Adrenal gland (tissue), 12 donors: Measurements from ENCODE around the gene LRRC1. TPM values are rescaled to one million over a fixed set of nuclear protein-coding genes. Genes with fewer than 3 reads are reported as not detected.
A peak's percentile ranks its signal among the peaks of the same experiment; 100 is the strongest.

Experiments used
- DNase-seq, 7 donors: peaks; one replicate each; pipeline ENCODE4 v3.0.0-alpha.2; 2019 to 2020
- H3K27ac ChIP-seq, 5 donors: fragments of 200-600 bp; sonication (generic) in 4 of 5; 1 replicate in 3 of 5; 2 replicates in 2 of 5; pipeline versions ENCODE4 v1.5.1 to v1.8.0; 2016 to 2020; ENCODE audit warnings: mild to moderate bottlenecking in 1 of 5
- H3K27me3 ChIP-seq: fragments of 200-600 bp; 2 replicates; pipeline ENCODE4 v1.8.0; 2021
- H3K36me3 ChIP-seq, 2 donors: fragments of 200-600 bp; replicated peaks in 1 of 2; 1 replicate in 1 of 2; 2 replicates in 1 of 2; pipeline versions ENCODE4 v1.5.1 to v1.8.0; 2018 to 2022
- H3K4me1 ChIP-seq, 2 donors: fragments of 200-600 bp; replicated peaks in 1 of 2; 1 replicate in 1 of 2; 2 replicates in 1 of 2; pipeline versions ENCODE4 v1.5.1 to v1.8.0; 2018 to 2021
- H3K4me3 ChIP-seq, 4 donors: fragments of 200-600 bp; sonication (generic) in 3 of 4; one replicate each; pipeline ENCODE4 v1.5.1; 2016 to 2018
- H3K9me3 ChIP-seq, 3 donors: fragments of 200-600 bp; sonication (generic) in 1 of 3; replicated peaks in 1 of 3; 1 replicate in 2 of 3; 2 replicates in 1 of 3; pipeline versions ENCODE4 v1.5.1 to v1.8.0; 2016 to 2021
- CTCF ChIP-seq, 6 experiments: fragments of 450-650 bp in 4 of 6; fragments of 200-600 bp in 2 of 6; sonication (generic) in 1 of 6; IDR thresholded peaks; 1 replicate in 5 of 6; 2 replicates in 1 of 6; pipeline versions ENCODE4 v1.5.1 to v1.8.0; 2016 to 2021; ENCODE audit warnings: antibody characterized with exemption in 6 of 6, mild to moderate bottlenecking in 2 of 6, moderate library complexity in 1 of 6
- POLR2A ChIP-seq, 2 donors: fragments of 450-650 bp; IDR thresholded peaks; one replicate each; pipeline ENCODE4 v1.6.1; 2017; ENCODE audit warnings: antibody characterized with exemption in 2 of 2, mild to moderate bottlenecking in 2 of 2, moderate library complexity in 1 of 2
- WGBS, 4 donors: extraction: QIAGEN DNeasy Blood & Tissue Kit in 2 of 4; methylation state at CpG; one replicate each; pipeline versions ENCODE4 v1.1.5 to v1.1.7; 2013 to 2017; 5-methylcytosine and 5-hydroxymethylcytosine counted together
- intact Hi-C, 2 donors: fragments of 100-400 bp; cut with DNase I; formaldehyde crosslinking; loops; one replicate each; pipeline versions ENCODE4 v1.14.1 to v1.15.0; 2022 to 2023
- polyA plus RNA-seq, 3 donors: library from polyadenylated mRNA; stranded (reverse); fragments of 200-250 nt in 2 of 3; fragments of 350-450 nt in 1 of 3; fragmentation: Illumina TruSeq in 1 of 3; extraction: RNeasy Lipid Tissue Mini Kit (QIAGEN cat#74804) in 1 of 3; gene quantifications; one replicate each; pipeline ENCODE4 v1.2.3, GENCODE V29; 2013 to 2014
- total RNA-seq, 9 donors: library from RNA; depleted of rRNA in 4 of 9; stranded (reverse); fragments of >200 nt in 4 of 9; fragments of 120-200 nt in 1 of 9; fragmentation: NEBNext Ultra II Directional in 1 of 9; extraction: Animal tissue kit (Norgen Biotek cat#: 25700) in 1 of 9; gene quantifications; one replicate each; pipeline versions ENCODE4 v1.1.0 to v1.2.4, GENCODE V29; 2013 to 2023
- donor health status: healthy with polysubstance abuse.
- donor health status: Bipolar disorder and iron deficiency.
- donor health status: DM: yes; HTN: yes; CAD: no.
- donor health status: DM: no; HTN: no; CAD: no.
- donor health status: DM: no; HTN: no; CAD: no.
- donor health status: DM: yes; HTN: yes; CAD: no.

The LRRC1 gene
- total and polyA plus RNA-seq, 12 donors, result 2.1 to 7.8 (median 4.5) TPM

- WGBS, 4 donors, result 0 to 1% (median 1%) methylated on average over 22 to 27 of the region's 27 CpGs
- no peaks in the 10 kb centered on the region for H3K36me3 ChIP-seq
Measured at GRCh38 chr6:53794137-53794719, 577 bp upstream of the LRRC1 start.

GRCh38 chr6:53795340-53795701, 516 bp downstream of the LRRC1 start:
- H3K9me3 ChIP-seq, result no peaks in the 10 kb centered on the region
- WGBS, 4 donors, result 0% methylated on average over 19 to 21 of the region's 21 CpGs
- H3K4me1 ChIP-seq, result peaks cover 10 to 23% of the 10 kb centered on the region in 2 donors
- peak overlapping the region in 2 of 5 donors; percentile 52 to 81 for H3K27ac ChIP-seq
- no peaks in the 10 kb centered on the region for H3K36me3 ChIP-seq
- H3K27me3 ChIP-seq, result no peaks in the 10 kb centered on the region
- TF ChIP-seq CTCF (IDR thresholded peaks at IDR 0.05) (no peak), POLR2A (IDR thresholded peaks at IDR 0.05) (no peak)
- intact Hi-C loops, result loop anchor here (10.0 kb wide), 1 partner anchor 159 kb away; no protein-coding TSS in a partner anchor
- peak overlapping the region; percentile 4 to 94 (median 84) for H3K4me3 ChIP-seq
- peak in 1 of 7 donors; percentile 32 for DNase-seq

More at GRCh38 chr6:53794137-53794719, 577 bp upstream of the LRRC1 start:
- Histone ChIP-seq H3K4me1 (peaks cover 10 to 23% of the 10 kb centered on the region in 2 donors), H3K4me3 (peak overlapping the region in 3 of 4 donors; percentile 82 to 94 (median 93)), H3K27ac (peak overlapping the region; percentile 6 to 81 (median 52)), H3K27me3 (no peaks in the 10 kb centered on the region), H3K9me3 (no peaks in the 10 kb centered on the region)
- TF ChIP-seq CTCF (IDR thresholded peaks at IDR 0.05) (peak in 5 of 6 experiments; percentile 3 to 38 (median 33)), POLR2A (IDR thresholded peaks at IDR 0.05) (no peak)
- intact Hi-C loops, result loop anchor here (10.0 kb wide), 1 partner anchor 161 kb away; no protein-coding TSS in a partner anchor
- DNase-seq, result peak; percentile 59 to 75 (median 63)

- 10 to 22% (median 13%) methylated on average over 28 to 47 of the region's 47 CpGs for WGBS, 4 donors
- intact Hi-C loops, result loop anchor here (10.0 kb wide), 1 partner anchor 159 kb away; no protein-coding TSS in a partner anchor
- TF ChIP-seq POLR2A (IDR thresholded peaks at IDR 0.05) (no peak), CTCF (IDR thresholded peaks at IDR 0.05) (no peak)
- H3K4me1 ChIP-seq, result peaks cover 10 to 23% of the 10 kb centered on the region in 2 donors
- no peaks in the 10 kb centered on the region for H3K9me3 ChIP-seq
- H3K27ac ChIP-seq, result peak overlapping the region in 1 of 5 donors; percentile 7
- peak overlapping the region in 3 of 4 donors; percentile 4 to 94 (median 93) for H3K4me3 ChIP-seq
- DNase-seq, result peak; percentile 21 to 74 (median 47)
- no peaks in the 10 kb centered on the region for H3K36me3 ChIP-seq
- H3K27me3 ChIP-seq, result no peaks in the 10 kb centered on the region
Measured at GRCh38 chr6:53795702-53796450, 1.1 kb downstream of the LRRC1 start.

- no peaks in the 10 kb centered on the region for H3K27me3 ChIP-seq
- 68 to 78% (median 72%) methylated on average over 3 of the region's 3 CpGs for WGBS, 4 donors
- no peak for DNase-seq
- H3K9me3 ChIP-seq, result no peaks in the 10 kb centered on the region
- peaks cover 10 to 23% of the 10 kb centered on the region in 2 donors for H3K4me1 ChIP-seq
- no peak overlapping the region for H3K27ac ChIP-seq
- H3K4me3 ChIP-seq, result peak overlapping the region in 1 of 4 donors; percentile 93
- intact Hi-C loops, result loop anchor here (10.0 kb wide), 1 partner anchor 158 kb away; no protein-coding TSS in a partner anchor
- H3K36me3 ChIP-seq, result no peaks in the 10 kb centered on the region
- TF ChIP-seq CTCF (IDR thresholded peaks at IDR 0.05) (no peak), POLR2A (IDR thresholded peaks at IDR 0.05) (no peak)
Measured at GRCh38 chr6:53796451-53796780, 1.6 kb downstream of the LRRC1 start.
